Measurements from ENCODE around the gene TGM3. TPM values are rescaled to one million over a fixed set of nuclear protein-coding genes. Genes with fewer than 3 reads are reported as not detected.

The TGM3 gene
- total RNA-seq, 1 experiment from 2014 or later, result not detected

GRCh38 chr20:2252419-2252997, 43.3 kb upstream of the TGM3 start:
- POLR2A ChIA-PET, result interaction anchor here (0.6 kb wide), 1 partner anchor 22 kb away, joined by 3 read pairs; no protein-coding TSS in a partner anchor
- Mint-ChIP-seq H3K36me3 (ENCODE audit: insufficient read depth, unreplicated experiment) (no peaks in the 10 kb centered on the region), H3K27ac (ENCODE audit: low read depth, unreplicated experiment) (no peak overlapping the region), H3K4me1 (ENCODE audit: insufficient read depth, unreplicated experiment) (no peaks in the 10 kb centered on the region), H3K27me3 (ENCODE audit: insufficient read depth, unreplicated experiment) (peaks cover 47% of the 10 kb centered on the region), H3K4me3 (ENCODE audit: unreplicated experiment) (no peak overlapping the region), H3K9me3 (ENCODE audit: unreplicated experiment) (no peaks in the 10 kb centered on the region)
- TF ChIP-seq CTCF (IDR thresholded peaks at IDR 0.05; ENCODE audit: unreplicated experiment), result no peak
- no TSS peak for BruUV-seq (replicated peaks)
- intact Hi-C loops (cut with micrococcal nuclease), result no loop called here
- no peak for DNase-seq (ENCODE audit: unreplicated experiment)
- CTCF ChIA-PET, result no interaction called here

GRCh38 chr20:2253256-2253655, 42.5 kb upstream of the TGM3 start:
- CTCF ChIA-PET, result interaction anchor here (2.2 kb wide), 1 partner anchor 17 kb away, joined by 8 read pairs; no protein-coding TSS in a partner anchor
- no peaks in the 10 kb centered on the region for H3K9me3 Mint-ChIP-seq (ENCODE audit: unreplicated experiment)
- H3K4me1 Mint-ChIP-seq (ENCODE audit: insufficient read depth, unreplicated experiment), result no peaks in the 10 kb centered on the region
- no peak overlapping the region for H3K27ac Mint-ChIP-seq (ENCODE audit: low read depth, unreplicated experiment)
- TF ChIP-seq CTCF (IDR thresholded peaks at IDR 0.05; ENCODE audit: unreplicated experiment), result no peak
- peaks cover 40% of the 10 kb centered on the region for H3K27me3 Mint-ChIP-seq (ENCODE audit: insufficient read depth, unreplicated experiment)
- intact Hi-C loops (cut with micrococcal nuclease), result no loop called here
- POLR2A ChIA-PET, result no interaction called here
- BruUV-seq (replicated peaks), result no TSS peak
- no peak for DNase-seq (ENCODE audit: unreplicated experiment)
- H3K4me3 Mint-ChIP-seq (ENCODE audit: unreplicated experiment), result no peak overlapping the region
- H3K36me3 Mint-ChIP-seq (ENCODE audit: insufficient read depth, unreplicated experiment), result no peaks in the 10 kb centered on the region

- no peak for DNase-seq (ENCODE audit: unreplicated experiment)
- TF ChIP-seq CTCF (IDR thresholded peaks at IDR 0.05; ENCODE audit: unreplicated experiment), result no peak
- no TSS peak for BruUV-seq (replicated peaks)
- ChIA-PET CTCF (interaction anchor here (0.6 to 2.2 kb wide), 4 partner anchors 18 to 181 kb away, joined by 3 to 8 read pairs (median 5); no protein-coding TSS in a partner anchor), POLR2A (interaction anchor here (0.9 kb wide), 1 partner anchor 358 kb away, joined by 3 read pairs; no protein-coding TSS in a partner anchor)
- Mint-ChIP-seq H3K4me1 (ENCODE audit: insufficient read depth, unreplicated experiment) (no peaks in the 10 kb centered on the region), H3K27me3 (ENCODE audit: insufficient read depth, unreplicated experiment) (peaks cover 29% of the 10 kb centered on the region), H3K27ac (ENCODE audit: low read depth, unreplicated experiment) (no peak overlapping the region), H3K36me3 (ENCODE audit: insufficient read depth, unreplicated experiment) (no peaks in the 10 kb centered on the region), H3K4me3 (ENCODE audit: unreplicated experiment) (no peak overlapping the region), H3K9me3 (ENCODE audit: unreplicated experiment) (no peaks in the 10 kb centered on the region)
- intact Hi-C loops (cut with micrococcal nuclease), result no loop called here
Observed at GRCh38 chr20:2254333-2254732, 41.5 kb upstream of the TGM3 start.

GRCh38 chr20:2255926-2256531, 39.8 kb upstream of the TGM3 start:
- Mint-ChIP-seq H3K4me3 (ENCODE audit: unreplicated experiment) (no peak overlapping the region), H3K9me3 (ENCODE audit: unreplicated experiment) (no peaks in the 10 kb centered on the region), H3K4me1 (ENCODE audit: insufficient read depth, unreplicated experiment) (no peaks in the 10 kb centered on the region), H3K36me3 (ENCODE audit: insufficient read depth, unreplicated experiment) (no peaks in the 10 kb centered on the region), H3K27ac (ENCODE audit: low read depth, unreplicated experiment) (no peak overlapping the region), H3K27me3 (ENCODE audit: insufficient read depth, unreplicated experiment) (peaks cover 12% of the 10 kb centered on the region)
- no peak for TF ChIP-seq CTCF (IDR thresholded peaks at IDR 0.05; ENCODE audit: unreplicated experiment)
- intact Hi-C loops (cut with micrococcal nuclease), result no loop called here
- ChIA-PET POLR2A (interaction anchor here (1.4 kb wide), 1 partner anchor 19 kb away, joined by 4 read pairs; no protein-coding TSS in a partner anchor), CTCF (interaction anchor here (0.7 to 1.8 kb wide), 2 partner anchors 49 to 79 kb away, joined by 3 to 7 read pairs; no protein-coding TSS in a partner anchor)
- no peak for DNase-seq (ENCODE audit: unreplicated experiment)
- BruUV-seq (replicated peaks), result no TSS peak
